GM12874 (cell line): ENCODE results near the gene SETD3.

Experiments
- CTCF ChIP-seq: IDR thresholded peaks from 2 replicates; pipeline ENCODE4 v1.5.1; 2011; ENCODE audit warnings: low read depth, mild to moderate bottlenecking, control low read depth, low read length, moderate library complexity; ENCODE audit not compliant: insufficient read depth

The SETD3 gene

DNA sequence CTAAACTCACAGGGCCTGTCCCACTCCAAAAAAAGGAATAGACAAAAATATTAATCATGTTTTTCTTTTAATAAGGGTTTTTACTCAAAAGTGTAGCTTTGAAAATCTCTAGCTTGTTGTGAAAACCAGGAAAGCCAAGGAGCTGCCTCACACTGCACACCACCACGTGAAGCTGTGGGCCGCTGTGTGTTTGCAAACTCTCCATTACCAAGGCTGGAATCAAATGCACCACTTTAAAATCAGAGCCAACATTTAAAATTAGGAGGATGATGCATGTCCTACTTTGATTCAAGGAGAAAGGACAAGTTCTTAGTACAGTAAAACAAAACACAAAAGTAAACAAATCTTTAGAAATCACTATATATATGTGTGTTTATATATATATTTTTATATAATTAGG is 83.0 kb downstream of the SETD3 start:
- no peak for TF ChIP-seq CTCF

GRCh38 chr14:99395909-99396530 is 84.6 kb downstream of the SETD3 start:
- TF ChIP-seq CTCF, result no peak

DNA sequence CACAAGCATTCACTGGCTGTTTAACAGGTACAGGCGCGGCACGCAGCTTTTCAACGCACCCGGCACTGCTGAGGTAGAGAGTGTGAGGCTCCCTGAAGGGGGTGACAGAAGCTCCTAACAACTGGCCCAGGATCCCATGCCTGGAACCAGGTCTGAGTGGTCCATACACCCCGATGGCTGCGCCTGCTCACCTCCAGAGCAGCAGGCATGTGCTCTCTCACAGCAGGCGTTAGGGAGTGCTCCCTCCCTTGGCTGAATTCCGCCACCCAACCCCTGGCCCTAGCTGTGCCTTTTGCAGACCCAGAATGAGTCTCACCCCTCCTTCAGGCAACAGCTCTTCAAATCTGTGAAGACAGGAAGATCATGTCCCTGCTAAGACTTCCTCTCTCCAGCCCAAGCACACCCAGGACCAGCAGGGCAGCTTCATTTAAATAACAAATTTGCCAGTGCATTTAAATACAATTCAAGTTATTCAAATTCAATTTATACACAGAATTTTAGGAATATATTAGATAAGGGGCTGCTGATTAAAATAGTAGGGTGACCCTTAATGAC is 86.0 kb downstream of the SETD3 start:
- no peak for TF ChIP-seq CTCF

DNA sequence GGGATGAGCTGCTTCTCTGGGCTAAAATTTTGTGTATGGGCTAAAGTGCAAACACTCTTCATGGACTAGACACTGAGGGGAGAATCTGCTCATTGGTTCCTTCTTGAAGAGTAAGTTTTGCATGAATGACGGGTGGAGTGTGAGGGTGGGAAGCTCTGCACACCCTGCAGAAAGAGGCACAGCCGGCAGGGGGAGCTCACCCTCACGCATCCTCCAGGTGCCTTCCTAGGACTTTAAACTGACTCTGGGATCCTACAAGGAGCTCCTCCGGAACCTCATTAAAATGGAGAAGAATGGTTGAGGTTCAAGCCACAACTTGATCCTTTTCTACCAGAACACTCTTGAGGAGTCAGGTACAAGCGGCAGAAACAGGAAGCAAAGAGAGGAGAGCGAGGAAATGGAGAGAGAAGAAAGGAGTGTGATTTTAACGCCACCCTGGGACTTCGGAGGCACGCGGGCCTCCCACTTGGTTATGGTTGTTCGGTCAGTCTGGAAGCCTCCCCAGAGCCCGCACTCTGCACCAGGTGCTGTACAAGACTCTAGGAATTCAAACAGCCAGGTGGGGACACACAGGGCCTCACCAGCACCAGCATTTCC is 87.5 kb downstream of the SETD3 start:
- TF ChIP-seq CTCF, result peak; percentile 91

- no peak for TF ChIP-seq CTCF
Observed at GRCh38 chr14:99391671-99392070, 89.0 kb downstream of the SETD3 start.

DNA sequence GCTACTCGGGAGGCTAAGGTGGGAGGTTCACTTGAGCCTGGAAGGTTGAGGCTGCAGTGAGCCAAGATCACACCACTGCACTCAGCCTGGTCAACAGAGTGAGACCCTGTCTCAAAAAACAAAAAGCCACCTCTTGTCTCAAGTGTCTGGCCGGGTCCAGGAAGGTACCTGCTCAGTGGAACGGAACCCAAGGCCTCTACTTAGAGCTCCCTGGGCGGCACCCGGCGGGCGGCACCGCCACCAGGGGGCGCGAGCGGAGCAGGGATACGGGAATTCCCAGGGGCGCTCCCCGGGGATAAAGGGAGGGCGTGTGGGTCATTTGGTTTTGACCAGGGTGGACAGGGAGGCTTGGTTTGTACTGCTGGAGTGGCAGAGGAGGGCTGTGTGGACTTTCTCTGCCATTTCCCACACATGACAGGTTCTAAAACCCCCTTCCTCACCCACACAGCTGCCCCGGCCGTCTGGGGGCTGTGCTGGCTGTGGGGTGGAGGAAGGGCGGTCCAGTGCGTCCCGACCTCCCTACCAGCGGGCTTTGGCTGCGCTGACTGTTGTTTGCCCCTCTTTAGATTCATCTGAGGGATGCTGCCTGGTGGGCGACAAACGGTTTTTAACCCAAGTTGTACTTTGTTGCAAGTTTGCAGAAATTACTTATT is 91.4 kb downstream of the SETD3 start:
- peak; percentile 82 for TF ChIP-seq CTCF

DNA sequence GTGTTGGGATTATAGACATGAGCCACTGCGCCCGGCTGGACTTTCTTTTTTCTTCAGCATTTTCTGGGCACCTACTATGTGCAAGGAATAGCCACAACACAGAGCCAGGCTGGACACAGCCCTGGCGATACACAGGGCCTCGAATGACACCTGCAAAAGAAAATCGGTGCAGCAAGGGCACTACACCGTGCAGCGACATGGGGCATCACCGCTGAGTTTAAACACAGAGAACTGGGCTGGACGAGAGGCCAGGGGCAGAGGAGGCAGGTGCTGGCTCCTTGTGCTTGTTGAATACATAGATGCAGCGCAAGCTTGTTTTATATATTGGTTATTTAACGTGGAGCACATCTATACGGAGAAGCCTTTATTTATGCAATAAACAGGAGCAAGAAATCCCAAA is 92.4 kb downstream of the SETD3 start:
- TF ChIP-seq CTCF, result no peak
